Activated T-cell treated with anti-CD3 and anti-CD28 coated beads for 48 hours (primary cell): ENCODE measurements around the gene ICAM2.
A peak's percentile ranks its signal among the peaks of the same experiment; 100 is the strongest.
"Not testable (repeated sequence)": the region's sequence is repeated elsewhere in the genome, so short reads cannot be mapped to it uniquely, and the experiment has no call there.

ENCODE experiments used
- DNase-seq: peaks from one replicate; pipeline ENCODE4 v3.0.0-alpha.2; 2020; ENCODE audit warnings: low read depth

The ICAM2 gene

DNA sequence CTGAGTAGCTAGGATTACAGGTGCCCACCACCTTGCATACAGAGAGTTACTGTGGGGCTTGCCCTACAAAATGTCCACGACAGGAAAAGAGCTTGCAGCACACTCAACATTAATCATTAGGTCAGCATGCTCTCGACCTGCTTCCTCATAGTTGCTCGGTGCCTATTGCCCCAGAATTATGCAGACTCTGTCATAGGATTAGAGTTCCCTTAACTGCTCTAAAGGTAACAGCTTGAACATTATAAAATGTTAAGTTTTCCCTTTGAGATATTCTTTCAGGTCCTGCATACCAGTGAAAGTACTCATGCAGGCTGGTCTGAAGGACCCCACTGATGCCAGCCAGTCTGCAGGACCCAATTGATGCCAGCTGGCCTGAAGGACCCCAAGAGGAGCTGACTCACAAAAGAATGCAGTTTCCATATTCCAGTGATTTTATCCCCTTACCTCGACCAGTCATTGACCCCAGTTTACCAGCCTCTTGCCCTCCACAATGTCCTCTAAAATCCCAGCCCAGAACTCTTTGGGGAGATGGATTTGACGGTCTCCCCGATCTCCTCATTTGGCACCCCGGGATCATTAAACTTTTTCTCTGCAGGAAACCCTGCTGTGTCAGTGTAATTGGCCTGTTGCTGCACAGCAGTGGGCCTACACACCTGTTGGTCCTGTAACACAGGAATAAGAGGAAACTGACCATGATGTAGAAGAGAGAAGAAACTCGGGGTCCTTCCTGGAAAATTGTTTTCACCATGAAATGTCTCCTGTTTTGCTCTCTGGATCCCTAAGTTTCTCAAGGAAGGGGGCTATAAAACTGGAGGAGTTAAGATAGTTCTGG lies 10.6 kb downstream of the ICAM2 start:
- DNase-seq = no peak

DNA sequence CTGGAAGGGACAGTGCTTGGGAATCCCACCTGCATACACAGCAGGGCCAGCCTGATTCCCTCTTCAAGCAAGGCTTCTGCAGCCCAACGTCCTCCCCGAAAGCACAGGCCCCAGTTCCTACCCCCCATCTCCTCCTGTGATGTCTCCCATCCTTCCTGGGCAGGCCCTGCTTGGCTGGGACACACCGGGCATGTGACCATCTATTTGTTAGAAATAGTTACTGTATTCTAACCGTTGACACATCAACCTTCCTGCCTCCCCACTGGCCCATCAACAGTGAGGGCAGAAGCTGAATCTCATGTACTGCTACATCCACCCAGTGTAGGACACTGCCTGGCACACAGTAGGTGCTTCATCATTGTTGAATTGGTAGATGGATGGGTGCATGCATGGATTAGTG lies 11.6 kb downstream of the ICAM2 start:
- DNase-seq = no peak

DNA sequence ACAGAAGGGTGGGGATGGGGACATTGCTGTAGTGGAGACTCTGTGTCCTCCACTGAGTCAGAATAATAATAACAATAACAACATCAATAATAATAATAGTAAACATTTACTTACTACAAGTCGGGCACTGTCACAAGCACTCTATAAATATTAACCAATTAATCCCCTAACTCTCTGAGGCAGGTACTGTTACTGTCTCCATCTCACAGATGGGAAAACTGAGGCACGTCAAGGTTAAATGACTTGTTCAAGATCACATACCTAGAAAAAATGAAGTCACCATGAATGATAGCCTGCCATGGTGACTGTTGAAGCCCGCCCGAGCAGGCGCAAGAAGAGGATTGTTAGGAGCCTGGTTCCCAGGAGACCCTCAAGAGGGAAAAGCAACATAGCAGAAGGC lies 12.1 kb downstream of the ICAM2 start:
- DNase-seq = no peak

DNA sequence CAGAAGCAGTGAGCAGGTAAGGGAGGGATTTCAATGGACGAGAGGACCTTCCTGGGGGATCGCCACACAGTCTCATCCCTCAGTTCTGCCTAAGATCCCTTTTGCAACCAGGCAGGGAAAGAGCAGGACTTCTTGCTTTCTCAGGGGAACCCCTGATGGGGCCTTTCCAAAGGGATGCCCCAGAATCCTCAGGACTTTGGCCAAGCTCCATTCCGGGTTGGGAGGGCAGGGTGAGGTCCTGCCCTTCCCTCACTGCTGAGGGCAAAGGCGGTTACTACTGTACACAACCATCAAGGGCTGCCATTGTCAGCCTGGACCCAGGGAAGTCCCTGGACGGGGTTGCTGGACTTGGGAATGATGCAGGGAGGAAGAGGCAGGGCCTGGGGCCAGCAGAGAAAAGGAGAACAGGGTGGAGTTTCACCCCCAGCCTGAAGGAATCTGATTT lies 12.6 kb downstream of the ICAM2 start:
- no peak for DNase-seq

- not testable (repeated sequence) for DNase-seq
Observed at GRCh38 chr17:64007089-64007837, 13.2 kb downstream of the ICAM2 start.

DNA sequence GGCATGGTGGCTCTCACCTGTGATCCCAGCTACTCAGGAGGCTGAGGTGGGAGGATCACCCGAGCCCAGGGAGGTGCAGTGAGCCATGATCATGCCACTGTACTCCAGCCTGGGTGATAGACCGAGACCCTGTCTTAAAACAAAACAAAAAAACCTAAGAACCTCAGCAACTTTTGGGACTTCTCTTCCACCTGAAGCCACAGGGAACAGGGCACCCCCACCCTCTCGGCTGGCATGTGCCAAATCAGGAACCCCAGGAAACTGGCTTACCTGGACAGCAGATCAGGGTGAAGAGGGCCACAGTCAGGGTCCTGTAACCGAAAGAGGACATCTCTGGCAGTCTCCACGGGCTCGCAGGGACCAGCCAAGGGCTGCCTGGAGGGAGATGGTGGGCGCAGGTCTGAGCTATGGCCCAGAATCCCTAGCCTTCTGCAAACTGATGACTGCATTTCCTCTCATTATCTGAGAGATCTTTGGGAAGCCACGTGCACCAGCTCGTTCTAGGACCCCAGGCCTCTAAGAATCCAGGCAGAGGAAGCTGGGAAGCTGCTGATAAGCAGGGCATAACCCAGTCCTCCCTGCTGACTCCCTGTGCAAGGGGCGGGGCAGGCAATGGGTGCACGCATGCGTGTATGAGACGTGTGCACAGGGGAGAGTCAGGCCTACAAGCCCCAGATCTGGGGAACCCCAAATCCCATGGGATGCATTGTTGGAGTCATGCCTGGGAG lies 13.9 kb downstream of the ICAM2 start:
- DNase-seq = no peak

GRCh38 chr17:64005734-64006167 lies 14.7 kb downstream of the ICAM2 start:
- DNase-seq = no peak

- DNase-seq = no peak
Observed at GRCh38 chr17:64004903-64005733, 15.3 kb downstream of the ICAM2 start.

GRCh38 chr17:64004218-64004770 lies 16.1 kb downstream of the ICAM2 start:
- no peak for DNase-seq

- DNase-seq = no peak
Observed at GRCh38 chr17:64003526-64004121, 16.8 kb downstream of the ICAM2 start.

GRCh38 chr17:64002658-64003525 lies 17.5 kb downstream of the ICAM2 start:
- DNase-seq = no peak

DNA sequence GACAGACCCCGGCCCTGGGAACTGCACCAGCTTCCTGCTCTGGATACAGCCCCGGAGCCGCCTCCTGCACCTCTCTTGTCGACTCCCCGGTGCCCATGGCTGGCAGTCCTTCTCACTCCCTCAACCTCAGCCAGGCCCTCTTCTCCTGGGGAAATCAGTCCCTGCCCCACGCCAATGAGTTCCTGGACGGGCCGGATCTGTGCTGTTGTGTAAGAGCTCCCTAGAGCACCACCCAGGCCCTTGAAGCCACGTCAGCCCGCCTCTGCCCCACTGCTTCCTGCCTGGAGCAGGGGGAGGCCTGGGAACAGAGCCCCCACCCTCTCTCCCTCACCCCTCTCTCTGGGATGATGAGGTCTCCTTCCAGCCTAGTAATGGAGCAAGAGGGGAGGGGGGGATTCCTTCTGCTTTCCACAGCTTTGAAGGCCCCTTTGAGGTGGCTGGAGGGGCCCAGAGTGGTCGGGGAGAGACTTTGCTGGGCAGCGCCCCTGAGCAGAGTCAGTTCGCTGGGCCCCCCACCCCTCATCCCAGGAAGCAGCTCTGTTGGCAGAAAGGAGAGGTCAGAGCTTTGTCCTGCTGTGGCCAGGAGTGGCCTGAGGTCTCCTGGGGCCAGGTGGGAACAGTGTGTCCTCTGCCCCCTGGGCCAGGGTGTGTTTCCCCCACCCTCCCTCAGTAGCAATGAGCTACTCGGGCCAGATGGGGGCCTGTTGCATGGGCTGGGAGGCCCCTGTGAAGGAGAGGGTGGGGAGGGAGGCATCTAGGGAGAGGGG lies 18.5 kb downstream of the ICAM2 start:
- DNase-seq = no peak

GRCh38 chr17:64001091-64001579 lies 19.3 kb downstream of the ICAM2 start:
- no peak for DNase-seq

DNA sequence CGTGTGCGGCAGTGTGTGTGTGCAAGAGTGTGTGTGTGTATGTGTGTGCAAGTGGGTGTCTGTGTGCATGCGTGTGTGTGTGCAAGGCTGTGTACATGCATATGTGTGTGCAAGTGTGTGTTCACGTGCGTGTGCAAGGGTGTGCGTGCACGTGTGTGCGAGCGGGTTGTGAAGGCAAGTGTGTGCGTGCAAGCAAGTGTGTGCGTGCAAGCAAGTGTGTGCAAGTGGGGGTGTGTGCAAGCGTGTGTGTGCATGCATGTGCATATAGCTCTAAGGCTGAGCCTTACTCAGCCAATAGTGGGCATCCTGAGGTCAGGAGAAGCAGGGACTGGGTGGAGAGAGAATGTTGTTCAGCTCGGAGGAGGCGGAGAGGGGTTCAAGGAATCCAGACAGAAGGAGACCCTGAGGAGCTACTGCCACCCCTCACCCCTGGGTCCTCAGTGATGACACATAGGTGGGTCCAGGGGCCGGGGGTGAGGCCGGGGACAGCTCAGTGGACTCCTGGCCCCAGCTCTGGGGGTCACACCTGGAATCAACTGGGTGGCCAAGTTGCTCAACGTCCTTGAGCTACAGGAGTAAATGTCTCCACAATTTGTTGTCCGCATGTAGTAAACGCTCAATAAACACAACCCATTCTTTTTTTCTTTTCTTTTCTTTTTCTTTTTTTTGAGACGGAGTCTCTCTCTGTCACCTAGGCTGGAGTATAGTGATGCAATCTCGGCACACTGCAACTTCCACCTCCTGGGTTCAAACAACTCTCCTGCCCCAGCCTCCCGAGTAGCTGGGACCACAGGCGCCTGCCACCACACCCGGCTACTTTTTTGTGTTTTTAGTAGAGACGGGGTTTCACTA lies 20.5 kb downstream of the ICAM2 start:
- DNase-seq = no peak

DNA sequence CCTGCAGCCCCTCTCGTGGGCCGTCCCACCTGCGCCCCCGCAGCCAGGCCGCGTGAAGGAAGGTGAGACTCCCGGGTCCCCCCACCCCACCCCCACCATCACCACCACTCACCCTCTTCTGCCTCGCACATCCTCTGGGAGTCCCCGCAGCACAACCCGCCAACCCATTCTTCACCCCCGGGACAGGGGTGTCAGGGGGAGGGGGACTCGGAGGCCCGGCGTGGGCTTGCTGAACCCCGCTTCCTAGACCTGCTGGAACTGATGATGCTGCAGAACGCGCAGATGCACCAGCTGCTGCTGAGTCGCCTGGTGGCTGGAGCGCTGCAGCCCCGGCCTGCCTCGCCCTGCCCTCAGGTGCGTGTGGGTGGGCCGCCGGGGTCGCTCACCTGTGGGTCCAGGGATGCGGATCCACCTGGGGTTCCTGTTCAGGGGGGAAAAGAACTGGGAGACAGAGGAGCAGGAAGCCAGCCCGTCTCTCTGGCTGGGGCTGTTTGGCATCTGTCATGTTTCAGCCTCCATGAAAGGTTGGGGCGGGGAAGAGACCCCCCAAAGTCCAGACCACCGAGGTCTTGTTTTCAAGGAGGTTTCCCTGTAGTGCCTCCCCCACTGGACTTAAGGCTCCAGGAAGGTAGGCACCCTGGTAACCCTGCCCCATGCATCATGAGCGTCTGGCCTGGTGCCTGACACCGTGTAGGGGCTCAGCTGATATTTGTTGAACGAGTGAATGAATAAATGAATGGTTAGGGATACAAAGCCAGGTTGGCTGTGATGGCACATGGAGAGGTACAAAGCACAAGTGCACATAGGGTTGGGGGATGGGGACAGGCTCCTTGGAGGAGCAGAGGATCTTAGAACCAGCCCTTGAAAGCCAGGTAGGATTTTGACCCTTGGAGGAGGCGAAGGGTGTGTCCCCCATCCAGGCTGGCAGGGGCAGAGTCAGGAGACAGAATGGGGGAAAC lies 21.4 kb downstream of the ICAM2 start:
- no peak for DNase-seq

GRCh38 chr17:63998050-63998720 lies 22.2 kb downstream of the ICAM2 start, which contains the start of gene PRR29:
TSS of gene PRR29 (plus strand) at chr17:63998351. CDS start at chr17:63998365, 14 bp downstream.
- peak; percentile 67 for DNase-seq
